ENCODE data around the gene IQCC.

DNA sequence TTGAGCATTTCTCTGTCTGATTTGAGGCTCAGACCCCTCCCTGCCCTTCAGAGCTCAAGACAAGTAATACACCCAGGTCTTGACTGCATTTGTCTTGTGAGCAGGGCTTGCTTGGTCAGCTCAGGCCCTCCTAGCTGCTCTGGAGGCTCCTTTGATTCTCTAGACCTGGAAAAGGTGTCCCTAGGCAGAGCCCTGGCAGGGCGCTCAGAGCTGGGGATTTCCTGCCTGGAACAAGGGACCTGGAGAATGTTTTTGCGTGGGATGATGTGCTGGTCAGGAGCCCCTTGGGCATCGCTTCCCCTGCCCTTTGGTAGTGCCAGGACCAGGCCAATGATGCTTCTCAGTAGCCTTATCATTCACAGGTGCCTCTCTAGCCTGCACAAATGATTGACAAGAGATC is 9.9 kb upstream of the IQCC start:
- TF ChIP-seq, protein P1, sequence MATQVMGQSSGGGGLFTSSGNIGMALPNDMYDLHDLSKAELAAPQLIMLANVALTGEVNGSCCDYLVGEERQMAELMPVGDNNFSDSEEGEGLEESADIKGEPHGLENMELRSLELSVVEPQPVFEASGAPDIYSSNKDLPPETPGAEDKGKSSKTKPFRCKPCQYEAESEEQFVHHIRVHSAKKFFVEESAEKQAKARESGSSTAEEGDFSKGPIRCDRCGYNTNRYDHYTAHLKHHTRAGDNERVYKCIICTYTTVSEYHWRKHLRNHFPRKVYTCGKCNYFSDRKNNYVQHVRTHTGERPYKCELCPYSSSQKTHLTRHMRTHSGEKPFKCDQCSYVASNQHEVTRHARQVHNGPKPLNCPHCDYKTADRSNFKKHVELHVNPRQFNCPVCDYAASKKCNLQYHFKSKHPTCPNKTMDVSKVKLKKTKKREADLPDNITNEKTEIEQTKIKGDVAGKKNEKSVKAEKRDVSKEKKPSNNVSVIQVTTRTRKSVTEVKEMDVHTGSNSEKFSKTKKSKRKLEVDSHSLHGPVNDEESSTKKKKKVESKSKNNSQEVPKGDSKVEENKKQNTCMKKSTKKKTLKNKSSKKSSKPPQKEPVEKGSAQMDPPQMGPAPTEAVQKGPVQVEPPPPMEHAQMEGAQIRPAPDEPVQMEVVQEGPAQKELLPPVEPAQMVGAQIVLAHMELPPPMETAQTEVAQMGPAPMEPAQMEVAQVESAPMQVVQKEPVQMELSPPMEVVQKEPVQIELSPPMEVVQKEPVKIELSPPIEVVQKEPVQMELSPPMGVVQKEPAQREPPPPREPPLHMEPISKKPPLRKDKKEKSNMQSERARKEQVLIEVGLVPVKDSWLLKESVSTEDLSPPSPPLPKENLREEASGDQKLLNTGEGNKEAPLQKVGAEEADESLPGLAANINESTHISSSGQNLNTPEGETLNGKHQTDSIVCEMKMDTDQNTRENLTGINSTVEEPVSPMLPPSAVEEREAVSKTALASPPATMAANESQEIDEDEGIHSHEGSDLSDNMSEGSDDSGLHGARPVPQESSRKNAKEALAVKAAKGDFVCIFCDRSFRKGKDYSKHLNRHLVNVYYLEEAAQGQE (IDR thresholded peaks at IDR 0.05; ENCODE audit: borderline replicate concordance): no peak
- no peak for TF ChIP-seq POLR2AphosphoS5 (IDR thresholded peaks at IDR 0.05)
- TF ChIP-seq, protein P2, sequence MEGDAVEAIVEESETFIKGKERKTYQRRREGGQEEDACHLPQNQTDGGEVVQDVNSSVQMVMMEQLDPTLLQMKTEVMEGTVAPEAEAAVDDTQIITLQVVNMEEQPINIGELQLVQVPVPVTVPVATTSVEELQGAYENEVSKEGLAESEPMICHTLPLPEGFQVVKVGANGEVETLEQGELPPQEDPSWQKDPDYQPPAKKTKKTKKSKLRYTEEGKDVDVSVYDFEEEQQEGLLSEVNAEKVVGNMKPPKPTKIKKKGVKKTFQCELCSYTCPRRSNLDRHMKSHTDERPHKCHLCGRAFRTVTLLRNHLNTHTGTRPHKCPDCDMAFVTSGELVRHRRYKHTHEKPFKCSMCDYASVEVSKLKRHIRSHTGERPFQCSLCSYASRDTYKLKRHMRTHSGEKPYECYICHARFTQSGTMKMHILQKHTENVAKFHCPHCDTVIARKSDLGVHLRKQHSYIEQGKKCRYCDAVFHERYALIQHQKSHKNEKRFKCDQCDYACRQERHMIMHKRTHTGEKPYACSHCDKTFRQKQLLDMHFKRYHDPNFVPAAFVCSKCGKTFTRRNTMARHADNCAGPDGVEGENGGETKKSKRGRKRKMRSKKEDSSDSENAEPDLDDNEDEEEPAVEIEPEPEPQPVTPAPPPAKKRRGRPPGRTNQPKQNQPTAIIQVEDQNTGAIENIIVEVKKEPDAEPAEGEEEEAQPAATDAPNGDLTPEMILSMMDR (IDR thresholded peaks at IDR 0.05; ENCODE audit: poor library complexity, severe bottlenecking): no peak
- TF ChIP-seq SMC3 (conservative IDR thresholded peaks at IDR 0.05; ENCODE audit: poor library complexity): no peak
